GM18867 (cell line): ENCODE results near the gene IFNW1.
A peak's percentile ranks its signal among the peaks of the same experiment; 100 is the strongest.
"Not testable (repeated sequence)": the region's sequence is repeated elsewhere in the genome, so short reads cannot be mapped to it uniquely, and the experiment has no call there.

Source experiments
- ATAC-seq: cut with Tn5 transposase; IDR thresholded peaks from one replicate; pipeline ENCODE4 v1.9.1; 2021; ENCODE audit warnings: mild to moderate bottlenecking, moderate library complexity; ENCODE audit not compliant: unreplicated experiment

The IFNW1 gene

GRCh38 chr9:21141427-21141882 is at the start of gene IFNW1:
IFNW1 (minus strand) TSS chr9:21141832; CDS start chr9:21141570, 262 bp downstream.
- peak; percentile 67 for ATAC-seq

- not testable (repeated sequence) for ATAC-seq
Measured at GRCh38 chr9:21187487-21187886, 45.9 kb upstream of the IFNW1 start, which contains the start of gene IFNA4. IFNA4 (minus strand) TSS chr9:21187587; CDS start chr9:21187531, 56 bp downstream.

GRCh38 chr9:21182810-21183736 is 41.4 kb upstream of the IFNW1 start:
- peak; percentile 94 for ATAC-seq

GRCh38 chr9:21174671-21175070 is 33.0 kb upstream of the IFNW1 start:
- no peak for ATAC-seq

GRCh38 chr9:21172156-21172555 is 30.5 kb upstream of the IFNW1 start:
- no peak for ATAC-seq

- ATAC-seq: no peak
Measured at GRCh38 chr9:21171351-21171750, 29.7 kb upstream of the IFNW1 start.

- not testable (repeated sequence) for ATAC-seq
Measured at GRCh38 chr9:21166560-21166959, 24.9 kb upstream of the IFNW1 start, which contains the start of gene IFNA21. IFNA21 (minus strand) TSS chr9:21166660; CDS start chr9:21166612, 48 bp downstream.

- ATAC-seq: no peak
Measured at GRCh38 chr9:21165516-21165915, 23.9 kb upstream of the IFNW1 start.

- peak; percentile 92 for ATAC-seq
Measured at GRCh38 chr9:21160178-21160577, 18.5 kb upstream of the IFNW1 start.

- no peak for ATAC-seq
Measured at GRCh38 chr9:21155501-21155900, 13.9 kb upstream of the IFNW1 start.

GRCh38 chr9:21154018-21154608 is 12.5 kb upstream of the IFNW1 start:
- ATAC-seq: peak; percentile 91

GRCh38 chr9:21153336-21154017 is 11.8 kb upstream of the IFNW1 start:
- ATAC-seq: peak; percentile 23

- ATAC-seq: peak; percentile 74
Measured at GRCh38 chr9:21144603-21145002, 3.0 kb upstream of the IFNW1 start.

- no peak for ATAC-seq
Measured at GRCh38 chr9:21137020-21137419, 4.6 kb downstream of the IFNW1 start.

GRCh38 chr9:21135736-21136135 is 5.9 kb downstream of the IFNW1 start:
- ATAC-seq: no peak

GRCh38 chr9:21128186-21128585 is 13.4 kb downstream of the IFNW1 start:
- not testable (repeated sequence) for ATAC-seq

- ATAC-seq: peak; percentile 99
Measured at GRCh38 chr9:21121595-21122251, 19.9 kb downstream of the IFNW1 start.

- ATAC-seq: peak; percentile 33
Measured at GRCh38 chr9:21121079-21121478, 20.6 kb downstream of the IFNW1 start.

- ATAC-seq: no peak
Measured at GRCh38 chr9:21119093-21119770, 22.4 kb downstream of the IFNW1 start.

GRCh38 chr9:21114311-21114710 is 27.3 kb downstream of the IFNW1 start:
- ATAC-seq: no peak
